ELF-1 (cell line): ENCODE measurements around the gene KRT12.
"Not testable (repeated sequence)": the region's sequence is repeated elsewhere in the genome, so short reads cannot be mapped to it uniquely, and the experiment has no call there.

Experiments
- DNase-seq: peaks from one replicate; pipeline ENCODE4 v3.0.0-alpha.2; 2016; ENCODE audit warnings: low read depth, low spot score

The KRT12 gene

GRCh38 chr17:40814657-40815056 is 52.4 kb downstream of the KRT12 start:
- not testable (repeated sequence) for DNase-seq

GRCh38 chr17:40813804-40814203 is 53.2 kb downstream of the KRT12 start:
- no peak for DNase-seq

DNA sequence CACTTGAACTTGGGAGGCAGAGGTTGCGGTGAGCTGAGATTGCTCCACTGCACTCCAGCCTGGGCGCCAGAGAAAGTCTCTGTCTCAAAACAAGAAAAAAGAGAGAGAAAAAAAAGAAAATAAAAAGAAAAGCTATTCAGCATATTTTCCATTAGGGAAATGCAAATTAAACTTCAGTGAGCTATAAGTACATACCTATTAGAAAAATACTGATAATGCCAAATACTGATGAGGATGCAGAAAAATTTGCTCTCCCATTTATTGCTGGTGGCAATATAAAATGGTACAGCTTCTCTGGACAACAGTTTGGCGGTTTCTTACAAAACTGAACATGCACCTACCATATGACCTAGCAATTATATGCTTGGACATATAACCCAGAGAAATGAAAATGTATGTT is 54.4 kb downstream of the KRT12 start:
- no peak for DNase-seq
